GM13976 (cell line): ENCODE data around the gene TRAPPC2.

ENCODE experiments used
- DNase-seq: peaks from one replicate; pipeline ENCODE4 v3.0.0; 2012; ENCODE audit warnings: low spot score
- in situ Hi-C: fragments of 300-500 bp; cut with MboI; formaldehyde crosslinking; loops from one replicate; pipeline ENCODE4 v1.12.0; 2022; ENCODE audit warnings: low sequenced_read_pairs, mixed read lengths, inconsistent platforms; ENCODE audit not compliant: unreplicated experiment
- TF ChIP-seq, protein P1 (sequence below): IDR thresholded peaks from 2 replicates; pipeline ENCODE4 v1.5.1; 2012; ENCODE audit warnings: borderline replicate concordance, mild to moderate bottlenecking; ENCODE audit not compliant: insufficient read depth; ENCODE audit errors: extremely low read depth, missing control alignments, control extremely low read depth

Gene TRAPPC2

GRCh38 chrX:13697455-13697854 lies 37.0 kb downstream of the TRAPPC2 start:
- in situ Hi-C loops, result no loop called here
- peak; percentile 45 for DNase-seq
- TF ChIP-seq, protein P1, sequence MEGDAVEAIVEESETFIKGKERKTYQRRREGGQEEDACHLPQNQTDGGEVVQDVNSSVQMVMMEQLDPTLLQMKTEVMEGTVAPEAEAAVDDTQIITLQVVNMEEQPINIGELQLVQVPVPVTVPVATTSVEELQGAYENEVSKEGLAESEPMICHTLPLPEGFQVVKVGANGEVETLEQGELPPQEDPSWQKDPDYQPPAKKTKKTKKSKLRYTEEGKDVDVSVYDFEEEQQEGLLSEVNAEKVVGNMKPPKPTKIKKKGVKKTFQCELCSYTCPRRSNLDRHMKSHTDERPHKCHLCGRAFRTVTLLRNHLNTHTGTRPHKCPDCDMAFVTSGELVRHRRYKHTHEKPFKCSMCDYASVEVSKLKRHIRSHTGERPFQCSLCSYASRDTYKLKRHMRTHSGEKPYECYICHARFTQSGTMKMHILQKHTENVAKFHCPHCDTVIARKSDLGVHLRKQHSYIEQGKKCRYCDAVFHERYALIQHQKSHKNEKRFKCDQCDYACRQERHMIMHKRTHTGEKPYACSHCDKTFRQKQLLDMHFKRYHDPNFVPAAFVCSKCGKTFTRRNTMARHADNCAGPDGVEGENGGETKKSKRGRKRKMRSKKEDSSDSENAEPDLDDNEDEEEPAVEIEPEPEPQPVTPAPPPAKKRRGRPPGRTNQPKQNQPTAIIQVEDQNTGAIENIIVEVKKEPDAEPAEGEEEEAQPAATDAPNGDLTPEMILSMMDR, result no peak

- in situ Hi-C loops, result no loop called here
- TF ChIP-seq, protein P1, result no peak
- DNase-seq, result no peak
Observed at GRCh38 chrX:13695601-13696115, 38.8 kb downstream of the TRAPPC2 start.

GRCh38 chrX:13694983-13695382 lies 39.4 kb downstream of the TRAPPC2 start:
- no peak for DNase-seq
- in situ Hi-C loops, result no loop called here
- TF ChIP-seq, protein P1, result no peak

DNA sequence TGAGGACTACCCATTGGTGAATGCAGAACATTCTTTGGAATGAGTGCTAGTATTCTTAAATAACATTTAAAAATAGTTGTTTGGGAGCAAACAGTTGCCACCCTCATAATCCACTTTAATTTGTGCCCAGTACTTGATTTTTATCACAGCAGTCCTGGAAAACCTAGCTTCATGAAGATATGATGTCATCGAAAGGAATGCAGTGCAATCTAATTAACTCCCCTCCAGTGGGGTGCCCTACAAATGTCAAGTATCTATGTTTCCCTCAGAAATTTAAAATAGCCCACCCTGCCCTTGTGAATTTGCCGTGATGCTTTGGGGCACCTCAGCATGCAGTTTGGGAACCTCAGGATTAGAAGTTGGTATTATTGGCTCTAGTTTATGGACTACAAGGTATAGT lies 40.1 kb downstream of the TRAPPC2 start:
- DNase-seq, result no peak
- TF ChIP-seq, protein P1, result no peak
- in situ Hi-C loops, result no loop called here

GRCh38 chrX:13693341-13693961 lies 41.0 kb downstream of the TRAPPC2 start:
- in situ Hi-C loops, result no loop called here
- TF ChIP-seq, protein P1, result no peak
- no peak for DNase-seq

GRCh38 chrX:13692771-13693231 lies 41.6 kb downstream of the TRAPPC2 start:
- TF ChIP-seq, protein P1, result no peak
- in situ Hi-C loops, result no loop called here
- DNase-seq, result no peak
